ENCODE results near the gene PCBP3.

Gene PCBP3

DNA sequence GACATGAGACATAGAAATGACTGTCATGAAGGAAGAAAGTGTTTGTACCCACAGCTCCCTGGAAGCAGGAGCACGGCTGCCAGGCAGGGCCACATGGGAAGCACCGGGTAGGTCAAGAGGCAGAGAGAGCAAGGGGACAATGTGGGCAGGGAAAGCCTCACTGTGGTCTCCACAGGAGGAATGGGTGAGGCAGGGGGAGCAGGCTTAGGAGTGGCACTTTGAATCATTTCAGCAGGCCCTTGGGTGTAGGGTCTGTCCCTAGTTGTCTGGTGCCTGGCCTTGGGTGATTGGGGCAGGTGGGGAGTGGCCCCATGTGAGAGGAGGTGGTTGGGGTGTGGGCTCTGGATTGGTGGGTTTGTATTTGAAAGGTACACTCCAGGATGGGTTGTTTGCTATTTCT, 83.9 kb downstream of the PCBP3 start:
- no peak for DNase-seq

DNA sequence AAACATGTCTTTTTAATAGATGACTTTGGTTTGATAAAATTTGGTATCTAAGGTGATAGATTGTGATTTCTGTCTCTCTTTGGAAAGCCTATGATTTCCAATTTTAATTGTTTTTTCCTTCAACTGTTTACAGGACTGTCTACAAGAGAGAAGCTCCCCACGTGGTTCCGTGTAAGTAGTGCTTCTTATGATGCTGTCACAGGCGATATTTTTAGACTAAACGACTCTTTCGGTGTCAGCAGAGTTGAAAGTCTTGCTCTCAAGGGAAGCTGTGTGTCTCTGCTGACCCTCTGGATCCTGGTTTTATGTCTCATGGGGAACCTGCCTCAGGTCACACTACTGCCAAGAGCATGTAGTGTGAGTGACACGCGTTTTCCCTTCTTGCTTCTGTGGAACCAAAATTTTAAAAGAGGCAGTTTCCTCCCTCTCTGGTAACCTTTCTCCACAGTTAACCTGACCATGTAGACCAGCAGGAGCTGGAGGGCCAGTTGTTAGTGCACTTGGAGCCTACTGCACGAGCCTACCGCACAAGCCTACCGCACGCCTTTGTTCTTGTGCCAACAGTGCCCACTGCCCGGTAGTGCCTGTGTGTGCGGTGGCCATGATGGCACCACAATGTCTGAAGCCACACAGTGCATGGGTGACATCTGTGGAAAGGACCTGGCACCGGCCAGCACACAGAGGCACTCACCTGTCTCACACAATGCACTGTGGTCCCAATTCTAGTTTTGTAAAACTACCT, 91.9 kb downstream of the PCBP3 start:
- no peak for DNase-seq

DNA sequence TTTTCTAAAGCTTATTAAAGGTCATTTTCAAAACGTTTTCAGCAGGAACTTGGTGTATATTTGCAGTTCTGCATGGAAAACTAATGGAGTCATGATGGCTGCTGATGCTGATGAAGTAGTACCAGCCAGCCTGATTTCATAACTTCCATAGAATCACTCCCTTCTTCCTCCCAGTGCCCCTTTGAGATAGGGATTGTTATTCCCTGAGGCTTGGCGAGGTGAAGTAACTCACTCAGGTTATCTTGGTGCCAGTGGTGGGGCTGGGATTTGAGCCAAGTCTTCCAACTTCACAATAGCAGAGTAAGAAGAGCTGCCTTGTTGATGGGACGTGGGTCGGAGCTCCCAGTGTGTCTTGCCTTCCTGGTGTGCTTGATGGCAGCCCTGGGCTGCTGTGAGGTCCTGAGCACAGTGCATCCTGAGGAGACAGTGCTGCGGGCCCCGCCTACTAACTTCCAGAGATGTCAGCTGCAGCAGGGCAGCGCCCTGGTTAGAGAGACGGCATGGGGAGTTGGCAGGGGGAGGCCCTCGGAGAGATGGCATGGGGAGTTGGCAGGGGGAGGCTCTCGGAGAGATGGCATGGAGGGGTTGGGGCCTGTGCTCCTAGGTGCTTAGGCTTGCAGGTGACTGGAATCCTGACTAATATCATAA, 92.6 kb downstream of the PCBP3 start:
- no peak for DNase-seq

DNA sequence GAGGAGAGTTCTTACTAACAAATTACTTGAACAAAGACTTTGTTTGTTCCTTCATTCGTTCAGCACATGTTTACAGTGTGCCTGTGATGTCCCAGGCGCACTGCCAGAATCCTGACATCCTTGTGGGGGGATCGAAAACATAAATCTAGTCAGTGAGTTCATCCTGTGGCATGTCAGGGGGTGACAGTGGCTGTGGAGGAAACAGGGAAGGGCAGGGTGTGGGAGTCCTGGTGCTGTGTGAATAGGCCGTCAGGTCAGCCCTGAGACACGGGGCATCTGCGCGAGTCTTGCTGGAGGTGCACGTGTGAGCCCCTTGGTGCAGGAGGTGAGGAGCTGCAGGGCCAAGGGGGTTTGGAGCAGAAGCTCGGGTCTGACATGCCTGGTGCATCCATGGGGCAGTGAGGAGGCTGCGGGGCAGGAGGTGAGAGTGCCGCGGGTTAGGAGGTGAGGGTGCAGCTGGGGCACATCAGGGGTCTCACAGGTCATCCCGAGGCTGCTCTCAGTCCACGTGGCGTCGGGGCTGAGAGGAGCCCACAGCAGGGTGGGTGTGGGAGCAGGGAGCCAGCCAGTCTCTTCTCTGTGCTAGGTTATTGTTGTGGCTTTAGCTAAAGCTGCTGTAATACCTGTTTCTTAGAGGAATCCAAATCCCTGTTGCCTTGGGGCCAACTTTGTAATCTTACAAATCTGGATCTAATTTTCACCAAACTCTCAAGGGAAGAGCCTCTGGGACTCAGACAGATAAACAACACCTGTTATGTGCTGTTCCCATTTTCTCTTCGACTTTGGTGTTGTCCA, 93.4 kb downstream of the PCBP3 start:
- DNase-seq: no peak

DNA sequence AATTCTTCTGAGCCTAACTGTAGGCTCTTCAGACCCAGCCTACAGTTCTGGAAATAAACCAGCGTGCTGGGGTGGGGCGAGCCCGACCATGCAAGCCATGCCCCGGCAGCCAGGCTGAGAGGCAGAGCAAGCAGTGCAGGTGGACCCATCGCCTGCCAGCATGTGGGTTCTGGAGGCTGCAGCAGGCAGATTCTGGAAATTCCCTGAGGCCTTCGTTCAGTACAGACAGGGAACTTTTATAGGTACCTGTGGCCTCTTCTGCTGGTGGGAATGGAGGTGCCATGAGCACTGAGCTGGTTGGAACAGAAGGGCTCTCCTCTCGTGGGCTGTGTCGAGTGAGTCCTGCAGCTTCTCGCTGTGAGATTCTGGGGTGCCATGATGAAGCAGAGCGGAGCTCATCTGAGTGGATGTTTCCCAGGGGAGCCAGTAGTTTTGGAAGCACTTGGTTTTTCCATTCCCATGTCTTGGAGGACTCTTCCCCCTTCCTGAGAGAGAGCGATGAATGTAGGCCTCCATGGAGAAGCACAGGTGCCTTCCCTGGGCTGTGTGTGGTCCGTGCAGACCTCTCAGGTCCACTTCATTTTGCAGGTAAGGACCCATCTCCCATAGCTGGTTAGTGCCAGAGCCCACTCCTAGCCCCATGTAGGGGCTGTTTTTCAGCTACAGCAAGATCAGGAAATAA, 94.1 kb downstream of the PCBP3 start:
- DNase-seq: no peak

DNA sequence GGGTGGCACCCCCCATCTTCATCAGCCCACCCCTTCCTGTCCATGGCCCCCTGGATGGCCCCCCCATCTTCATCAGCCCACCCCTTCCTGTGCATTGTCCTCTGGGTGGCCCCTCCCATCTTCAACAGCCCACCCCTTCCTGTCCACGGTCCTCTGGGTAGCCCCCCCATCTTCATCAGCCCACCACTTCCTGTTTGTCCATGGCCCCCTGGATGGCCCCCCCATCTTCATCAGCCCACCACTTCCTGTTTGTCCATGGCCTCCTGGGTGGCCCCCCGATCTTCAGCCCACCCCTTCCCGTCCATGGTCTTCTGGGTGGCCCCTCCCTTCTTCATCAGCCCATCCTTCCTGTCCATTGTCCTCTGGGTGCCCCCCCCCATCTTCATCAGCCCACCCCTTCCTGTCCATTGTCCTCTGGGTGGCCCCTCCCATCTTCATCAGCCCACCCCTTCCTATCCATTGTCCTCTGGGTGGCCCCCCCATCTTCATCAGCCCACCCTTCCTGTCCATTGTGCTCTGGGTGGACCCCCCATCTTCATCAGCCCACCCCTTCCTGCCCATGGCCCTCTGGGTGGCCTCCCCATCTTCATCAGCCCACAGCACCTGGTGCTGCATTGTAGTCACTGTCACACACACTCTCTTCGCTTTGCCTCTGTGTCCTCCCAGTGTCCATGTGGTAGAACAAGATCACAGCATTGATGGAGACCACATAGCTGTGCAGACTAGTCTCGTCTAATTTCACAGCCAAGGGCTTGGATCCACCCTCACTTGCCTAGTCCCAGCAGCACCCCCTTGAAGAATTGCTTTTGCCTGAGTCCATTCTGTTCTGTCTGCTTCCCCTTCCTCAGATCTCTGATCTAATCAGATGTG, 95.9 kb downstream of the PCBP3 start:
- no peak for DNase-seq

DNA sequence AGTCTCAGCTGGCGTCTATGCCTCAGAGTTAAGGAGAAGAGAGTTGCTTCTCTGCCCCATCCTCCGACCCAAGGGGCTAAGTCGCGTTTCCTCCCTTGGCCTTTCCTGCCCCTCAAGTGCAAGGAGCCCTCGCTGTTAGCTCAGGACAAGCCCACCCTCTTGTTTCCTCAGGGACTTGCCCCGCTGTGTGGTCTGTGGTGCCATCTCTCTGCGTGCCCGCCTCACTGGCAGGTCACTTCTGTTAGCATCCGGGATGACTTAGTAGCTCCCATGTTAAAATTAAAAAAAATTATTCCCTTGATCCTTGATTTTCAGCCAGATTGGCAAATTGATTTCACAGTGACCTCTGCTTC, 96.5 kb downstream of the PCBP3 start:
- DNase-seq: no peak

DNA sequence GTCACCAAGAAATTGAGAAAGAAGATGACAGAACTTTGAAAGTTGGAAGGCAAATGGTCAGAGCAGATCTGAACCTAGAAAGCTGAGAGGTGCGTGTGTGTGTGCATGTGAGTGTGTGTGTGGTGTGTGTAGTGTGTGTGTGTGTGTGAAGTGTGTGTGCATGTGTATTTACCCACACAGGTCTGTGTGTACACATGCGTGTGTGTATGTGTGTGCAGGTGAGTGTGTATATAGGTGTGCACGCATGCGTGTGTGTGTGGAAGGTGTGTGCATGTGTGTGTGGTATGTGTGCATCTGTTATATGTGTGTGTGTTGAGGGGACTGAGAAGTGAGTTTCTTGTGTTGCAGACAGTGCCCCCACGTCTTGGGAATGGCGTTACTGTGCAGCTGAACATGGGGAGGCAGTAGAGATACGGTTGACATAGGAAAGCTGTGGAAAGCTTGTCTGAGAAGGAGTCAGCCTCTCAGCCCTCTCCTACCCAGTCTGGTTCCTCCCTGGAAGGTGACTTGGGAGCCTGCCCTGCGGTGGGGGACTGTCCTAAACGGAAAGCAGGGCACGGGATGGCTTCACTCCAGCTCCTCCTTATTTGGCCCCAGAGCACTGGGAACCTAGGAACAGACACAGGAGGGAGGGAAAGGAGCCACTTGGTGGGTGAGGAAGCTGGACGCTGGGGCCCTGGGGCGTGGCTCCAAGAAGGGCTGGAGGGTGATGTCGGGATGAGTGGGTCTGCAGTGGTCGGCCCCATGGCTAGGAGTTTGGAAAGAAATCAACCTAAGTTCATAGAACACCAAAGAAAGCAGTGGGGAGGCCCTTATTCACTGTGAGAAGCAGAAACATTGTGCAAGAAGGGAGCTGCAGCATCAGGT, 97.2 kb downstream of the PCBP3 start:
- no peak for DNase-seq

DNA sequence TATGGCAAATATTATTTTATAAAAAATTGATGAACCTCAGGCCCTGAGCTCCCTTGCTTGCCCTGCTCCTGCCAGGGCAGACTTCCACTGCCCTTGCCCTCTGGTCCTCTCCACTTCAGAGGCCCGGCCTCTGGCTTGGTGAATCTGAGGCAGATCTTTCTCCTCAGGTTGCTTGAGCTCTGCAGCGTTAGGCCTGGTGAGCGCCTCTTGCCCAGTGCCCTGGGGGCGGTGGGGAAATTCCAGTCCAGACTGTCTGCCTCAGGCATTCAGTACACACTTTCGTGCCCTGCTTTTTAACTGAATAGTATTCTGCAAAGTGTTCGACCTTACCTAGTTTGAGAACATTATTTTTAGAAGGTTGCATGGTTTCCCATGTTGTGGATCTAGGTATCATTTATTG, 98.2 kb downstream of the PCBP3 start:
- DNase-seq: no peak

DNA sequence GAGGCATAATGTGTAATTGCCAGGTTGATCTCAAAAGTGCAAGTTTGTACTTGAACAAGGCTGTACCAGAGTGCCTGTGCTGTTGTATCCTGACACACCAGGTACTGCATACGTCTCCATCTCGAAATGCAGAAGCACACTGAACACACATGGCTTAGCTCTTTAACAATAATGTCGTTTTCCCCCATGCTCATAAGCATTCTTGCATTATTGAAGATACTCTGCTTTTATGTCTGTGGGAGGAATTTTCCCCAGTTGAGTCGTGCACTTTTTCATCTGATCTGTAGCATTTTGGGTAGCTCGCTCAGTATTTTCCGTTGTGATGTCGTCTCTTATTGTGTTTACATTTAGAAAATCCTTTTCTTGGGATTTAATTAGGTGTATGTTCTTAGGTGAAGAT, 98.7 kb downstream of the PCBP3 start:
- no peak for DNase-seq

DNA sequence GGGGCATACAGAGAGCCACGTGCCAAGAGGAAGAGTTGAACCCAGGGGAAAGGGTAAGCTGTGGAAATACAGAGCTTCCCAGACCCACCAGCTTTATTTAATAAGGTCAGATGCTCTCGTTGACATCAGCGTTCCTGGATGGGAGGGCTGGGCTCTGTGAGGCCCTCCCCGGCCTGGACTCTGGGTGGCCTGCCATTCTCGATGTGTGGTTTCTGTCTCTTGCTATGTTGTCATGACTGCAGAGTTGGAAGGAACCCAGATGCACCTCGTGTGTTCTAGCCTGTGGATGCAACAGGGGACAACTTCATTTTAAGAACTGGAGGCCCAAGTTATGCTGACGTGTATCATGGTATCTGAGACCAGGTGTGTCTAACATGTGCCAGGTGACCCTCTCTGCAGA, 101.7 kb downstream of the PCBP3 start:
- no peak for DNase-seq

DNA sequence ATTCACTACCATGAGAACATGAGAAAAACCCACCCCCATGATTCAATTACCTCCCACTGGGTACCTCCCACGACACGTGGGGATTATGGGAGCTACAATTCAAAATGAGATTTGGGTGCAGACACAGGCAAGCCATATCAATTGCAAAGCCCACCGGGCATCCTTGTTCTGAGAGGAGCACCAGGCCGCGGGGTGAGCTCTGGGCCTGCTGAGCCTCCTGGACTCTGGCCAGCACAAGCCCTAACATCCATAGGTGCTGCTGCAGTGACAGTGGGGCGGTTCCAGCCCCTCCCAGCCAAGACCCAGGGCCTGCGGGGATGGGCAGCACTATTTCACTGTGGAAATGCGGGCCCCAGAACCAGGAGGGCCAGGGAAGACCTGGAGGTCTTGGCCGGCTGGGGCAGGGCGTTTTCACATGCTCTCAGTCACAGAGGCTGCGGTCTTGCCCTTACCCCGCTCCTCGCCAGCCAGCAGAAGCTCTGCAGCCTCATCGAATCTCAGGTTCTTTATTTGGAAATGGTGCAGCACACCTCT, 103.8 kb downstream of the PCBP3 start:
- DNase-seq: no peak

DNA sequence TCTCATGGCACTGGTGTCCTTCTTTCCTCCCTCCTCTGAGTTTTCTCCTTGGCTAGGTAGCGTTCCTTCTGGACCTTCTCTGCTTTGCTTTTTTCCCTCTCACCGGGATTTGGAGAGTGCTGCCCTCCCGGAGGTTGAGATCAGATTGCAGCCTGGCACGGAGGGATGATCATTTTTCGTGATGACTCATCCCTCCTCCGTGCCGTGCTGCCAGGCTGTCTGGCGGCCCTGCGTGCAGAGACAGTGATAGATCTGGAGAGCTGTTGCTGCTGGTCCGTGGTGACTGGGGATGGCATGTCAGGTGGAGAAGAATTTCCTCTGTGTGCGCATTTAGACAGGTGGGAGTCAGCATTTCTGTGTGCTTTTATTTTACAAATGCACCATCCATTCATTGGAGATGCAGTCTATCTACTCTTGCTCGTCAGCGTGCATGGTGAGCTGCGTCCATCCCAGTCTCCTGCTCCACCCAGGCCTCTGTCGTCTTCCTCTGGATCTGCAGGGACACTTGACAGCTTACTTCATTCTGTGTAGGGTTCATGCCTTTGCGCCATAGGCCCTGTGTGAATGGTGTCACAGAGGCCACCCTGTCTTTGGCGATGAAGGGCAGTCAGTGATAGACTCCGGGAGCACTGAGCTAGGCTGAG, 104.4 kb downstream of the PCBP3 start:
- no peak for DNase-seq

DNA sequence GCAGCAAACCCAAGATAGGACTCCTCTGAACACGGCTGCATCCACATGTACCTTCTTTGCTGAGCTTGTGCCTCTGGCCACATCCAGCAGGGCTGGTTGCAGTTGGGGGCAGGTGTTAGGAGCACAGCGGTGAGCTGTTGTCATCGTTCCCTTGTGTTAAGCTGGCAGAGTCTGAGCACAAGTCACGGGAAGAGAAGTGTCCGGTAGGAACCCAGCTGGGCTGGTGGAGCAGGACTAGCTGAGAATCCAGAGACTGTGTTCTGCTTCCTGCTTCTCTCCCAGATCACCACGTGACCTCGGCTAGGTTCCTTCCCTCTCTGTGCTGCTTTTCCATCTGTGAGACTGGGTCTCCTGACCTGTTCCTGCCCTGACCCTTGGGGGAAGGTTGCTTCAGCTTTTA, 105.1 kb downstream of the PCBP3 start:
- DNase-seq: no peak

DNA sequence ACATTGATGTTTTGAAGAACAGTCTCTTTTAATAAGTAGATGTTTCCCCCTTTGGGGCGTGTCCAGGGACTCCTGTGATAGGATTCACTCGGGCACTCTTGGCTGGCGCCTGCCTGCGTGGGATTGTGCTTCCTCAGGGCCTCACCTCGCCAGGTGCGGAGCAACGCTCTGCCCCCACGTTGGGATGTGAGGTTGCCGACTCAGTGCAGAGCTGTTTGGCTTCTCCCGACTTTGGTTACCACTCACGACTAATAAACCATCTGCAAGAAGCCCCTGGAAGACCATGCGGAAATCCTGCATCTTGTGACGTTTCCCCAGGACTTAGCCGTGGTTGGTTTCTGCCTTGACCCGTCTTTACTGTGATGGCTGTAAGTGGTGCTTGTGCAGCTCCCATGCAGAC, 106.4 kb downstream of the PCBP3 start:
- no peak for DNase-seq

DNA sequence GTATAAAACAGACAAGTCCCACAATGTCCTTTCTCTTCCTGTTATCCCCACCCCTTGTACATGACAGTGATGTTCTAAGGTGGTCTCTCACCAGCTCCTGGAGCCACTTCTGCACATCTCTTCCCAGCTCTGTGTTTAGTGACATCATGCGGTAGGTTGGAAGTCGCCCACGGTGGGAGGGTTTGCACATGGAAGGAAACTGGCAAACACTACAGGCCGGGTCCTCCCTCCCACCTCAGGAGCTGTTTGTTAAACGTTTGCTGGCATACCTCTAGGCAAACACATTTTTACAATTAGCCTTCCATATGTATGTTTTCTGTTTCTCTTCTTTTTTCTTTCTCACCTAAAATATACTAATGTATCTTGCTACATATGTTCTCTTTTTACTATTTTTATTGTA, 107.4 kb downstream of the PCBP3 start:
- DNase-seq: no peak

DNA sequence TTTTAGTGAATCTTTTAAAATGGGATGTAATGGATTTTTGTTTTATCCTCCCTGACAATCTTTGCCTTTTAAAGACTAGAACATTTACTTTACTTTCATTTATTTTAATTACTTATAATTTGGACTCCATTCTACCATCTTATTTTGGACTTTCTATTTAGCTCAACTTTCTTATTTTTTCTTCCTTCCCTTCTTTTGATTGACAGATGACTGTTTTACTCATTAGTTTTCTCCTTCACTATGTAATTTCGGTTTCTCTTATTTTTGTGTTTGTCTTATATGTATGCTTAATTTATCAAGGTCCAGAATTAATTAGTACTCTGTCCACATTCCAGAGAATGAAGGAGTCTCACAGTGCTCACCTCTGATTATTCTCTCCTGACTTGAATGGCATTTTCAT, 109.9 kb downstream of the PCBP3 start:
- DNase-seq: no peak

DNA sequence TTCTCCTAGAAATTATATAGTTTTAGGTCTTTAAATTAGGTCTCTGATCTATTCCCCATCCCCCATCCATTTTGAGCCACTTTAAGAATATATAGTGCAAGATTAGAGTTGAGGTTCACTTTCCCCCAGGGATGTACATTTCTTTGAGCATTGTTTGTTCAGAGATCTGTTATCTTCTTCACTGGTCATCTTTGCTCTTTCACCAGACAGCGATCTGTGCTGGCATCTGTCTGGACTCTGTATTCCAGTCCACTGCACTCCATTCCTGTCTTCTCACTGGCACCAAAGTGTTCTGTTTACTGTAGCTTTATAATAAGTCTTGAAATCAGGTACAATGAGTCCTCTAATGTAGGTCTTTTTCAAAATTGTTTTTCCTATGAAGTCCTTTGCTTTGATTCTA, 112.5 kb downstream of the PCBP3 start:
- DNase-seq: no peak

DNA sequence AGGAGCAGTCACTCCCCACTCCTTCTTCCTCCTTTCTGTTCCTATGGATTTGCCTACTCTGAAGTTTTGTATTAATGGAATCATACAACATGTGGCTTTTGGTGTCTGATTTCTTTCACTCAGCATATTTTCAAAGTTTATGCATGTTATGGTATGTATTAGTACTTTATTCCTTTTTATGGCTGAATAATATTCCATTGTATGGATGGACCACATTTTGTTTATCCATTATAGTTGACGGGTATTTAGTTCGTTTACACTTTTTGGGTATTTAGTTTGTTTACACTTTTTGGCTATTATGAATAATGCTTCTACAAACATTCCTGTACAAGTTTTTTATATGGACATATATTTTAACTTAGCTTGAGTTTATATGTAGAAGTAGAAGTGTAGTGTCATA, 113.1 kb downstream of the PCBP3 start:
- no peak for DNase-seq

DNA sequence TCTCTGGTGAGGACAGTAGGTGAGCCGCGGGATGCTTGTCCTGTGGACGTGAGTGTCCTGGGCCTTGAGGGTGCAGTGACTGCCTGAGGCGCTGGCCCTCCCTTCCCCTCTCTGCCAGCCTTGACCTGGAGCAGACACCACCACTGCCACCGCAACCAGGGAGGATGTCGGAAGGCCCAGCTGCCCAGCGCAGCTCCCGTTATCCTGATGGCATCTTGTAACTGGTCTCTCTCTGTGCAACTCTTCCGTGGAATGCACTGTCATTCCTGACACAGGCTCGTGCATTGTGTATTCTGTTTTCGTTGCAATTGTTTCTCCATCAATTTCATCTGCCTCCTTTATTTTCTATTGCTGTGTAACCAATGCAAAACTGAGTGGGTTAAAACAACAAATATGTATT, 118.2 kb downstream of the PCBP3 start:
- DNase-seq: no peak

DNA sequence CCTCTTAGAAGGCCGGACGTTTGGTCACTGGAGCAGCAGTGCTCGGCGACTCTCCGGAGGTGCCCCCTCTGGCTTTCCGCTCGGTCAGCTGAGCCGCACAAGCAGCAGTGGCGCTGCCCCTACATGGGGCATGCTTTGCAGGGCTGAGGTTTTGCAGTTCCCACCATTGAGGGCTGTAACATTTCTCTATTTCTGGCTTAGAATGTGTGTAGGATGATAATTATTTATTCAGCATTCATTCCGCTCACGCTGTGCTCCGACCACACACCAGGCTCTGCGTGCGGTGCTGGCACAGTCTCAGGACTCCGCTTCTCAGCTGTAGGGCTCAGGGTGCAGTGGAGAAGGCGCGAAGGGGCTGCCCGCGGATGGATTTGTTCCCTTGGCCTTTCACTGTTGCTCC, 119.5 kb downstream of the PCBP3 start:
- DNase-seq: no peak

All from NK-92 treated with Interleukin-12 subunit alpha and Interleukin-12 subunit beta, amount 100 ng/mL, for 24 hours (cell line).